Measurements from ENCODE around the gene ARMC6.

DNA sequence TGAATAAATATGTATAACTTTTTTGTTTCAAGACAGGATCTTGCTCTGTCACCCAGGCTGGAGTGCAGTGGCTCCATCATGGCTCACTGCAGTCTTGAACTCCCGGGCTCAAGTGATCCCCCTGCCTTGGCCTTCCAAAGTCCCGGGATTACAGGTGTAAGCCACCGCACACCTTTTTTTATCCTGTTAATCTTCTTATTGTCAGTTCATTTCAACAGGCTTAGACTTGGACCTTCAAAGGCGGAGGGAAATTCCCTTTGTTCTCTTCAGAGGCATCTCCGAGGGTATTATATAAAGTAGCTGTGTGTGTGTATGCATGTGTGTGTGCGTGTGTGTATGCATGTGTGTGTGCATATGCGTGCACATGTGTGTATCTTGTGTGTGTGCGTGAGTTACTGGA is 35.1 kb upstream of the ARMC6 start:
- no peak for TF ChIP-seq POLR2A (IDR thresholded peaks at IDR 0.05)
- TF ChIP-seq, protein P1, sequence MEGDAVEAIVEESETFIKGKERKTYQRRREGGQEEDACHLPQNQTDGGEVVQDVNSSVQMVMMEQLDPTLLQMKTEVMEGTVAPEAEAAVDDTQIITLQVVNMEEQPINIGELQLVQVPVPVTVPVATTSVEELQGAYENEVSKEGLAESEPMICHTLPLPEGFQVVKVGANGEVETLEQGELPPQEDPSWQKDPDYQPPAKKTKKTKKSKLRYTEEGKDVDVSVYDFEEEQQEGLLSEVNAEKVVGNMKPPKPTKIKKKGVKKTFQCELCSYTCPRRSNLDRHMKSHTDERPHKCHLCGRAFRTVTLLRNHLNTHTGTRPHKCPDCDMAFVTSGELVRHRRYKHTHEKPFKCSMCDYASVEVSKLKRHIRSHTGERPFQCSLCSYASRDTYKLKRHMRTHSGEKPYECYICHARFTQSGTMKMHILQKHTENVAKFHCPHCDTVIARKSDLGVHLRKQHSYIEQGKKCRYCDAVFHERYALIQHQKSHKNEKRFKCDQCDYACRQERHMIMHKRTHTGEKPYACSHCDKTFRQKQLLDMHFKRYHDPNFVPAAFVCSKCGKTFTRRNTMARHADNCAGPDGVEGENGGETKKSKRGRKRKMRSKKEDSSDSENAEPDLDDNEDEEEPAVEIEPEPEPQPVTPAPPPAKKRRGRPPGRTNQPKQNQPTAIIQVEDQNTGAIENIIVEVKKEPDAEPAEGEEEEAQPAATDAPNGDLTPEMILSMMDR (IDR thresholded peaks at IDR 0.05), result no peak
